OCI-M1 (cell line): ENCODE measurements around the gene ESYT1.
A peak's percentile ranks its signal among the peaks of the same experiment; 100 is the strongest.

Source experiments
- DNase-seq: peaks from one replicate; lab custom pipeline; 2025; lab: John Stamatoyannopoulos, UW

ESYT1 gene

GRCh38 chr12:56127888-56128669 lies at the start of gene ESYT1:
Gene ESYT1 (plus strand): TSS chr12:56128267. CDS start chr12:56128320, 53 bp downstream.
- DNase-seq, result peak; percentile 100

- no peak for DNase-seq
Measured at GRCh38 chr12:56078427-56078826, 49.6 kb upstream of the ESYT1 start.

GRCh38 chr12:56078931-56079722 lies 48.9 kb upstream of the ESYT1 start:
- peak; percentile 92 for DNase-seq

- peak; percentile 69 for DNase-seq
Measured at GRCh38 chr12:56079723-56080555, 48.1 kb upstream of the ESYT1 start, which contains the start of gene ERBB3. Gene ERBB3 (plus strand): TSS chr12:56080165. CDS start chr12:56080301, 136 bp downstream.

- no peak for DNase-seq
Measured at GRCh38 chr12:56080556-56081138, 47.4 kb upstream of the ESYT1 start.

GRCh38 chr12:56081393-56082347 lies 46.4 kb upstream of the ESYT1 start:
- no peak for DNase-seq

- DNase-seq, result no peak
Measured at GRCh38 chr12:56082382-56082781, 45.7 kb upstream of the ESYT1 start.

GRCh38 chr12:56082967-56083366 lies 45.1 kb upstream of the ESYT1 start:
- DNase-seq, result no peak

GRCh38 chr12:56084958-56085543 lies 43.0 kb upstream of the ESYT1 start:
- peak; percentile 56 for DNase-seq

GRCh38 chr12:56086096-56086495 lies 42.0 kb upstream of the ESYT1 start:
- DNase-seq, result no peak

- DNase-seq, result no peak
Measured at GRCh38 chr12:56086608-56087007, 41.5 kb upstream of the ESYT1 start.

GRCh38 chr12:56087220-56087619 lies 40.8 kb upstream of the ESYT1 start:
- DNase-seq, result no peak

GRCh38 chr12:56097738-56098137 lies 30.3 kb upstream of the ESYT1 start:
- no peak for DNase-seq

GRCh38 chr12:56098592-56098991 lies 29.5 kb upstream of the ESYT1 start:
- no peak for DNase-seq

GRCh38 chr12:56099787-56100186 lies 28.3 kb upstream of the ESYT1 start:
- DNase-seq, result no peak

GRCh38 chr12:56101045-56101444 lies 27.0 kb upstream of the ESYT1 start:
- DNase-seq, result no peak

- no peak for DNase-seq
Measured at GRCh38 chr12:56102683-56103065, 25.4 kb upstream of the ESYT1 start.

- DNase-seq, result no peak
Measured at GRCh38 chr12:56103066-56103711, 24.9 kb upstream of the ESYT1 start.

GRCh38 chr12:56103823-56104108 lies 24.3 kb upstream of the ESYT1 start:
- no peak for DNase-seq
